Measurements from ENCODE around the gene SQSTM1. TPM values are rescaled to one million over a fixed set of nuclear protein-coding genes. Genes with fewer than 3 reads are reported as not detected.

The SQSTM1 gene

DNA sequence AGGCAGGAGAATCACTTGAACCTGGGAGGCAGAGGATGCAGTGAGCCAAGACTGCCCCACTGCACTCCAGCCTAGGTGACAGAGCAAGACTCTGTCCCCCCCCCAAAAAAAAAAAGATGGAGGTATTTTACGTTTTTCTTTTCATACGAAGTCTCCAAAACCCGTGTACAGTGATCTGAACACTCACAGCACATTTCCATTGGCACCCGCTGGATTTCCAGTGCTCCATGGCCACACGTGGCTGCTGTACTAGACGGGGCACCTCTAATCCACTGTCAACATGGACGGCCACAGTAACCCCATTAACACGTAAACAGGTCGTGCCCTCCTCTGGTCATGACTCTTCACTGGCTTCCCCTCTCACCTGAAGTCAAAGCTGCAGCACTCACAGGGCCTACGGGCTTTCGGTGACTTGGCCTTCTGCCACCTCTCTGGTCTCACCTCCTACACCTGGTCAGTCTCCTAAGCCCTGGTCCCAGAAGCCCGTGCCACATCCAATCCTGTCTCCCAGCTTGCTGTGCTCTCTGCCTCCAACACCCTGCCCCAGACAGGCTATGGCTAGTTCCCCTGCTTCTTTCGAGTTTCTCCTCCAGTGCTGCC lies 64.9 kb downstream of the SQSTM1 start:
- Histone ChIP-seq H2BK120ac (ENCODE audit: low read depth, low read length) (no peak overlapping the region), H3K4me3 (ENCODE audit: insufficient read depth in 1 of 2, low read depth in 1 of 2, low read length in 2 of 2) (no peak overlapping the region), H3K4me1 (ENCODE audit: control insufficient read depth, insufficient read depth, low read depth, low read length) (peaks cover 3% of the 10 kb centered on the region), H2BK5ac (ENCODE audit: low read depth, low read length, poor library complexity, severe bottlenecking) (no peak overlapping the region), H3K23ac (ENCODE audit: low read length in 2 of 2) (no peak overlapping the region), H2BK12ac (ENCODE audit: low read length in 2 of 2) (no peak overlapping the region), H3K4me2 (ENCODE audit: low read length, poor library complexity, severe bottlenecking) (no peak overlapping the region), H3K79me1 (replicated peaks; ENCODE audit: low read length, poor library complexity, severe bottlenecking) (peaks cover 28% of the 10 kb centered on the region), H3K27me3 (ENCODE audit: control insufficient read depth in 1 of 2, insufficient read depth in 1 of 2, low read length in 2 of 2) (no peaks in the 10 kb centered on the region), H3K36me3 (ENCODE audit: control insufficient read depth in 1 of 2, insufficient read depth in 2 of 2, low read depth in 1 of 2, low read length in 2 of 2) (peaks cover 75 to 89% of the 10 kb centered on the region in 2 experiments), H3K4ac (ENCODE audit: low read depth in 1 of 2, low read length in 2 of 2) (no peak overlapping the region), H3K9ac (ENCODE audit: low read length) (no peak overlapping the region), H2AFZ (ENCODE audit: low read depth, low read length) (no peak overlapping the region), H4K91ac (ENCODE audit: low read length) (no peak overlapping the region), H4K8ac (ENCODE audit: low read length) (no peak overlapping the region), H3K9me3 (ENCODE audit: control insufficient read depth, low read length) (peaks cover 31% of the 10 kb centered on the region), H3K18ac (ENCODE audit: low read depth in 1 of 2, low read length in 2 of 2) (no peak overlapping the region), H3K27ac (ENCODE audit: low read length, poor library complexity, severe bottlenecking) (no peak overlapping the region), H2AK5ac (ENCODE audit: low read length, severe bottlenecking) (no peak overlapping the region), H2BK15ac (ENCODE audit: low read depth, poor library complexity, severe bottlenecking) (no peak overlapping the region), H3K14ac (ENCODE audit: low read length in 2 of 2) (no peak overlapping the region)
- DNase-seq: no peak
- WGBS: 95% methylated on average over 13 of the region's 13 CpGs

DNA sequence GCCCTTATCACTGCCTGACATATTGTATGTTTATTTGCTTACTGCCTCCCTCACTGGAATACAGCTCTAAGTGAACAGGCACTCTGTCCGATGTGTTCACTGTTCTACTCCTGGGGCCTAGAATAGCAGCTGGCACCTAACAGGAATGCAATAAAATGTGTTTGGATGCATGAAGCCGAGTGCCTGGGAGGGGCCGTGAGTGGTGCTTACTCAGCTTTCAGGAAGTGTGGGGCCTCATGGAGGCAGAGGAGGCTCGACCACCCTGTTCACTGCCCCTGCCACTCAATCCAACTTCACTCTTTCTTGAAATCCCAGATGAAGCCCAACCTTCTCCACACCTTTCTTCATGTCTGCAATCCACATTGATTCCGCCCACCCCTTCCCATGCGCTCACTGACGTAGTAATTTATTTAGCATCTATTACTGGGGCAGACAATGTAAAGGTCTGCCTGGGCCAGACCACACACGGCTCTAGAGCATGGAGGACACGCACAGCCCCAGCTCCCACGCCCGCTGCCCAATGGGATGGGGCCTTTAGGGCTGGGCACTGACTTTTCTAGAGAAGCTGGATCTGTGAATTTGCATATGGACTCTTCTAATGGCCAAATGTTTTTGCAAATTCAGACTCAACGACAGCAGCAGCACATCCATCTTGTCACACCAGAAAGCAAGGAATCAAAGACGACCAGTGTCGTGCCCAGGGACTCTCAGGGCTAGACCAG lies 65.6 kb downstream of the SQSTM1 start:
- 88% methylated on average over 14 of the region's 14 CpGs for WGBS

DNA sequence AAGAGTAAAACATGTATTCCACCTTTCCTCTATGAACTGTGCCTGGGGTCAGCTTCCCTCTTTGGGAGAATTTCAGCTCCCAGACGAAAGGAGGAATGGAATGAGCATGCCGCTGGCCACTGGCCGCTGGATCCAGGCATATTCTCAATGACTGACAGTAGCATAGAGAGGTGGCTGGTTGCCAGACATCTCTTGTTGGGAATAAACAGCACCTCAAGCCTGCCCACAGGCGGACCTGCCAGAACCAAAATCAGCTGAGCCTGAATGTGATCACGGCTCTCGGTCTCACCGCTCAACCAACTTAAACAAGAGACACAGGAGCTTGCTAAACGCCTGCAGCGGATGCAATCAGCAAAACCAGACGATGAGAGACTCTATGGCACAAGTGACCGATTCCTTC lies 66.4 kb downstream of the SQSTM1 start:
- no peak overlapping the region for H3K18ac ChIP-seq (ENCODE audit: low read depth in 1 of 2, low read length in 2 of 2)
- no peak overlapping the region for H3K4me3 ChIP-seq (ENCODE audit: insufficient read depth in 1 of 2, low read depth in 1 of 2, low read length in 2 of 2)
- 98% methylated on average over 11 of the region's 11 CpGs for WGBS
- H3K9me3 ChIP-seq (ENCODE audit: control insufficient read depth, low read length): peaks cover 30% of the 10 kb centered on the region
- no peak overlapping the region for H3K9ac ChIP-seq (ENCODE audit: low read length)
- no peak overlapping the region for H4K91ac ChIP-seq (ENCODE audit: low read length)
- H3K23ac ChIP-seq (ENCODE audit: low read length in 2 of 2): no peak overlapping the region
- no peak overlapping the region for H2BK15ac ChIP-seq (ENCODE audit: low read depth, poor library complexity, severe bottlenecking)
- peaks cover 82 to 96% of the 10 kb centered on the region in 2 experiments for H3K36me3 ChIP-seq (ENCODE audit: control insufficient read depth in 1 of 2, insufficient read depth in 2 of 2, low read depth in 1 of 2, low read length in 2 of 2)
- H2AK5ac ChIP-seq (ENCODE audit: low read length, severe bottlenecking): no peak overlapping the region
- H2BK12ac ChIP-seq (ENCODE audit: low read length in 2 of 2): no peak overlapping the region
- H3K14ac ChIP-seq (ENCODE audit: low read length in 2 of 2): no peak overlapping the region
- H3K4me1 ChIP-seq (ENCODE audit: control insufficient read depth, insufficient read depth, low read depth, low read length): no peaks in the 10 kb centered on the region
- H3K4me2 ChIP-seq (ENCODE audit: low read length, poor library complexity, severe bottlenecking): no peak overlapping the region
- peaks cover 29% of the 10 kb centered on the region for H3K79me1 ChIP-seq (replicated peaks; ENCODE audit: low read length, poor library complexity, severe bottlenecking)
- no peak for DNase-seq
- H2BK5ac ChIP-seq (ENCODE audit: low read depth, low read length, poor library complexity, severe bottlenecking): no peak overlapping the region
- H3K27me3 ChIP-seq (ENCODE audit: control insufficient read depth in 1 of 2, insufficient read depth in 1 of 2, low read length in 2 of 2): no peaks in the 10 kb centered on the region
- H3K27ac ChIP-seq (ENCODE audit: low read length, poor library complexity, severe bottlenecking): no peak overlapping the region
- no peak overlapping the region for H4K8ac ChIP-seq (ENCODE audit: low read length)
- no peak overlapping the region for H2AFZ ChIP-seq (ENCODE audit: low read depth, low read length)
- H3K4ac ChIP-seq (ENCODE audit: low read depth in 1 of 2, low read length in 2 of 2): no peak overlapping the region
- H2BK120ac ChIP-seq (ENCODE audit: low read depth, low read length): no peak overlapping the region

More for the DNA sequence above, 65.6 kb downstream of the SQSTM1 start:
- Histone ChIP-seq H3K4ac (ENCODE audit: low read depth in 1 of 2, low read length in 2 of 2) (no peak overlapping the region), H3K23ac (ENCODE audit: low read length in 2 of 2) (no peak overlapping the region), H3K4me3 (ENCODE audit: insufficient read depth in 1 of 2, low read depth in 1 of 2, low read length in 2 of 2) (no peak overlapping the region), H3K36me3 (ENCODE audit: control insufficient read depth in 1 of 2, insufficient read depth in 2 of 2, low read depth in 1 of 2, low read length in 2 of 2) (peaks cover 75 to 90% of the 10 kb centered on the region in 2 experiments), H3K27me3 (ENCODE audit: control insufficient read depth in 1 of 2, insufficient read depth in 1 of 2, low read length in 2 of 2) (no peaks in the 10 kb centered on the region), H3K79me1 (replicated peaks; ENCODE audit: low read length, poor library complexity, severe bottlenecking) (peaks cover 27% of the 10 kb centered on the region), H3K9ac (ENCODE audit: low read length) (no peak overlapping the region), H2AK5ac (ENCODE audit: low read length, severe bottlenecking) (no peak overlapping the region), H2BK12ac (ENCODE audit: low read length in 2 of 2) (no peak overlapping the region), H2BK5ac (ENCODE audit: low read depth, low read length, poor library complexity, severe bottlenecking) (no peak overlapping the region), H2AFZ (ENCODE audit: low read depth, low read length) (no peak overlapping the region), H3K4me2 (ENCODE audit: low read length, poor library complexity, severe bottlenecking) (no peak overlapping the region), H3K4me1 (ENCODE audit: control insufficient read depth, insufficient read depth, low read depth, low read length) (no peaks in the 10 kb centered on the region), H3K14ac (ENCODE audit: low read length in 2 of 2) (no peak overlapping the region), H3K18ac (ENCODE audit: low read depth in 1 of 2, low read length in 2 of 2) (no peak overlapping the region), H3K27ac (ENCODE audit: low read length, poor library complexity, severe bottlenecking) (no peak overlapping the region), H4K91ac (ENCODE audit: low read length) (no peak overlapping the region), H2BK15ac (ENCODE audit: low read depth, poor library complexity, severe bottlenecking) (no peak overlapping the region), H3K9me3 (ENCODE audit: control insufficient read depth, low read length) (peaks cover 31% of the 10 kb centered on the region), H4K8ac (ENCODE audit: low read length) (no peak overlapping the region), H2BK120ac (ENCODE audit: low read depth, low read length) (no peak overlapping the region)
- no peak for DNase-seq

Small RNAs within 50 kb of the gene (small RNA-seq; reads per million reads assigned to genes)
- 2.9 reads per million, percentile 12 among the genes with 10 or more reads in this experiment for gene MIR1229 (ENCODE audit: low read depth)
- gene RF00019 (ENCODE audit: low read depth): not detected
